Fibroblast of mammary gland (primary cell): ENCODE data around the gene MYBPC1.
A peak's percentile ranks its signal among the peaks of the same experiment; 100 is the strongest.

Experiments
- DNase-seq: peaks from one replicate; pipeline ENCODE4 v3.0.0-alpha.2; 2010; ENCODE audit warnings: low read depth
- H3K4me3 ChIP-seq: 2 replicates; pipeline ENCODE4 v1.5.1; 2011; ENCODE audit warnings: low read depth, mild to moderate bottlenecking, low read length, moderate library complexity; ENCODE audit not compliant: control insufficient read depth
- TF ChIP-seq, protein P1 (sequence below): conservative IDR thresholded peaks from 2 replicates; pipeline ENCODE4 v1.5.1; 2011; ENCODE audit warnings: low read depth, low read length, inconsistent platforms; ENCODE audit not compliant: control insufficient read depth, insufficient read depth

Gene MYBPC1

GRCh38 chr12:101664992-101665391 lies 70.2 kb downstream of the MYBPC1 start:
- TF ChIP-seq, protein P1, sequence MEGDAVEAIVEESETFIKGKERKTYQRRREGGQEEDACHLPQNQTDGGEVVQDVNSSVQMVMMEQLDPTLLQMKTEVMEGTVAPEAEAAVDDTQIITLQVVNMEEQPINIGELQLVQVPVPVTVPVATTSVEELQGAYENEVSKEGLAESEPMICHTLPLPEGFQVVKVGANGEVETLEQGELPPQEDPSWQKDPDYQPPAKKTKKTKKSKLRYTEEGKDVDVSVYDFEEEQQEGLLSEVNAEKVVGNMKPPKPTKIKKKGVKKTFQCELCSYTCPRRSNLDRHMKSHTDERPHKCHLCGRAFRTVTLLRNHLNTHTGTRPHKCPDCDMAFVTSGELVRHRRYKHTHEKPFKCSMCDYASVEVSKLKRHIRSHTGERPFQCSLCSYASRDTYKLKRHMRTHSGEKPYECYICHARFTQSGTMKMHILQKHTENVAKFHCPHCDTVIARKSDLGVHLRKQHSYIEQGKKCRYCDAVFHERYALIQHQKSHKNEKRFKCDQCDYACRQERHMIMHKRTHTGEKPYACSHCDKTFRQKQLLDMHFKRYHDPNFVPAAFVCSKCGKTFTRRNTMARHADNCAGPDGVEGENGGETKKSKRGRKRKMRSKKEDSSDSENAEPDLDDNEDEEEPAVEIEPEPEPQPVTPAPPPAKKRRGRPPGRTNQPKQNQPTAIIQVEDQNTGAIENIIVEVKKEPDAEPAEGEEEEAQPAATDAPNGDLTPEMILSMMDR: no peak
- DNase-seq: no peak
- no peak overlapping the region for H3K4me3 ChIP-seq

GRCh38 chr12:101666052-101666728 lies 71.4 kb downstream of the MYBPC1 start:
- no peak for DNase-seq
- TF ChIP-seq, protein P1: no peak
- H3K4me3 ChIP-seq: no peak overlapping the region

GRCh38 chr12:101667591-101667990 lies 72.8 kb downstream of the MYBPC1 start:
- no peak overlapping the region for H3K4me3 ChIP-seq
- no peak for DNase-seq
- TF ChIP-seq, protein P1: no peak

- H3K4me3 ChIP-seq: no peak overlapping the region
- TF ChIP-seq, protein P1: peak; percentile 62
- DNase-seq: peak; percentile 66
These were observed 75.4 kb downstream of the MYBPC1 start for GRCh38 chr12:101670007-101670671.

GRCh38 chr12:101671157-101671791 lies 76.5 kb downstream of the MYBPC1 start:
- no peak overlapping the region for H3K4me3 ChIP-seq
- no peak for DNase-seq
- TF ChIP-seq, protein P1: no peak

- no peak for DNase-seq
- no peak overlapping the region for H3K4me3 ChIP-seq
- TF ChIP-seq, protein P1: no peak
These were observed 77.1 kb downstream of the MYBPC1 start for GRCh38 chr12:101671833-101672232.
